Chondrocyte (in vitro differentiated cells): ENCODE data around the gene CLIC3. TPM values are rescaled to one million over a fixed set of nuclear protein-coding genes. Genes with fewer than 3 reads are reported as not detected.

Experiments
- DNase-seq: peaks from one replicate; pipeline ENCODE4 v3.0.0; 2021; ENCODE audit warnings: mixed read lengths, low spot score
- H3K27ac Mint-ChIP-seq: one replicate; pipeline ENCODE4 v1.8.0; 2021; ENCODE audit warnings: mild to moderate bottlenecking, moderate library complexity, mixed read lengths; ENCODE audit not compliant: unreplicated experiment
- H3K27me3 Mint-ChIP-seq: 2 replicates; pipeline ENCODE4 v1.8.0; 2021; ENCODE audit warnings: low read depth, mixed read lengths
- H3K36me3 Mint-ChIP-seq: 2 replicates; pipeline ENCODE4 v1.8.0; 2021; ENCODE audit warnings: low read depth, mixed read lengths
- H3K4me1 Mint-ChIP-seq: 2 replicates; pipeline ENCODE4 v1.8.0; 2021; ENCODE audit warnings: low read depth, mild to moderate bottlenecking, mixed read lengths
- H3K4me3 Mint-ChIP-seq: one replicate; pipeline ENCODE4 v1.8.0; 2021; ENCODE audit warnings: mild to moderate bottlenecking, moderate library complexity, mixed read lengths; ENCODE audit not compliant: unreplicated experiment
- H3K9me3 Mint-ChIP-seq: 2 replicates; pipeline ENCODE4 v1.8.0; 2021; ENCODE audit warnings: low read depth, mixed read lengths
- total RNA-seq: library from RNA; stranded (reverse); gene quantifications from 3 replicates; pipeline ENCODE4 v1.2.1, GENCODE V29; 2021
- TF ChIP-seq, protein P1 (sequence below): fragments of 200-600 bp; sonication (generic); IDR thresholded peaks from 2 replicates; pipeline ENCODE4 v1.5.0; 2021; ENCODE audit warnings: antibody characterized with exemption, mild to moderate bottlenecking, moderate library complexity

CLIC3 gene
- total RNA-seq, 1 donor from 2014 or later, result 5.5 TPM

DNA sequence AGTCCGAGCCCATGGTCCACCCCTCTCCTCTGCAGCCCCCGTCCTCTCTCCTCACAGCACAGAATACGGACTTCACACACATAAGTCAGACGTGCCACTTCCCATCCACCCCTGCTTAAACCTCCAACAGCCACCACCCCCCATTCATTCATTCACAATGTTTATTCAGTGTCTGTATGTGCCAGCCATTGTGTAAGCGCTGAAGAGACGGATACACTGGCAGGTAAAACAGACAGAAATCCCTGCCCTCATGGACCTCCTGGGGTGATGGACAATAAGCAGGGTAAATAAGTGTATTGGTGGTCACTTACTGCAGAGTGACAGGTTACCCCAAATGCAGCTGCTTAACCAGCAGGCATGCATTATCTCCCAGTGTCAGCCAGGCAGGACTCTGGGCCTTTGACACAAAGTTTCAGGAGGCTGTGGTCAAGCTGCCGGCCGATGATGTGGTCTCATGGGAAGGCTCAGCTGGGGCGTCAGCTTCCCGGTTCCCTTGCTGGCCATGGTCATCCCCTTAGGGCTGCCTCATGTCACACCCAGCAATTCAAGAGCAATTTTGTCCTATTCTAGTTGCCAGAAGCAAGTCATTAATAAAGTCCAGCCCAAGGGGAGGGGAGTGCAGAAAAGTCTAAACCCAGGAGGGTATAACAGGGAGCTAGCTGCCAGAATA lies 6.0 kb downstream of the CLIC3 start:
- no peaks in the 10 kb centered on the region for H3K36me3 Mint-ChIP-seq
- H3K27ac Mint-ChIP-seq, result no peak overlapping the region
- H3K9me3 Mint-ChIP-seq, result peaks cover 5% of the 10 kb centered on the region
- DNase-seq, result no peak
- TF ChIP-seq, protein P1, sequence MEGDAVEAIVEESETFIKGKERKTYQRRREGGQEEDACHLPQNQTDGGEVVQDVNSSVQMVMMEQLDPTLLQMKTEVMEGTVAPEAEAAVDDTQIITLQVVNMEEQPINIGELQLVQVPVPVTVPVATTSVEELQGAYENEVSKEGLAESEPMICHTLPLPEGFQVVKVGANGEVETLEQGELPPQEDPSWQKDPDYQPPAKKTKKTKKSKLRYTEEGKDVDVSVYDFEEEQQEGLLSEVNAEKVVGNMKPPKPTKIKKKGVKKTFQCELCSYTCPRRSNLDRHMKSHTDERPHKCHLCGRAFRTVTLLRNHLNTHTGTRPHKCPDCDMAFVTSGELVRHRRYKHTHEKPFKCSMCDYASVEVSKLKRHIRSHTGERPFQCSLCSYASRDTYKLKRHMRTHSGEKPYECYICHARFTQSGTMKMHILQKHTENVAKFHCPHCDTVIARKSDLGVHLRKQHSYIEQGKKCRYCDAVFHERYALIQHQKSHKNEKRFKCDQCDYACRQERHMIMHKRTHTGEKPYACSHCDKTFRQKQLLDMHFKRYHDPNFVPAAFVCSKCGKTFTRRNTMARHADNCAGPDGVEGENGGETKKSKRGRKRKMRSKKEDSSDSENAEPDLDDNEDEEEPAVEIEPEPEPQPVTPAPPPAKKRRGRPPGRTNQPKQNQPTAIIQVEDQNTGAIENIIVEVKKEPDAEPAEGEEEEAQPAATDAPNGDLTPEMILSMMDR, result no peak
- H3K4me1 Mint-ChIP-seq, result peaks cover 19% of the 10 kb centered on the region
- H3K27me3 Mint-ChIP-seq, result no peaks in the 10 kb centered on the region
- H3K4me3 Mint-ChIP-seq, result no peak overlapping the region

DNA sequence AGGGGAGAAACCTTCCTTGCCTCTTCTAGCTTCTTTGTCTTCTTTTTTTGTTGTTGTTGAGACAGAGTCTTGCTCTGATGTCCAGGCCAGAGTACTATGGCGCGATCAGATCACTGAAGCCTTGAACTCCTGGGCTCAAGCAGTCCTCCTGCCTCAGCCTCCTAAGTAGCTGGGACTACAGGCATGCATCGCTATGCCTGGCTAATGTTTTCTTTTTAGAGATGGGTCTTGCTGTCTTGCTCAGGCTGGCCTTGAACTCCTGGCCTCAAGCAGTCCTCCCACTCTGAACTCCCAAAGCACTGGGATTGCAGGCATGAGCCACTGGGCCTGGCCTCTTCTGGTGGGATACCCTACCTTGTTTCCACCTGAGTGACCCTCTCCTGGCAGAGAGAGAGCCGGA lies 7.5 kb downstream of the CLIC3 start:
- DNase-seq, result no peak
- TF ChIP-seq, protein P1, result no peak
- Mint-ChIP-seq H3K27ac (no peak overlapping the region), H3K4me1 (peaks cover 19% of the 10 kb centered on the region), H3K27me3 (no peaks in the 10 kb centered on the region), H3K36me3 (no peaks in the 10 kb centered on the region), H3K9me3 (peaks cover 5% of the 10 kb centered on the region), H3K4me3 (no peak overlapping the region)

DNA sequence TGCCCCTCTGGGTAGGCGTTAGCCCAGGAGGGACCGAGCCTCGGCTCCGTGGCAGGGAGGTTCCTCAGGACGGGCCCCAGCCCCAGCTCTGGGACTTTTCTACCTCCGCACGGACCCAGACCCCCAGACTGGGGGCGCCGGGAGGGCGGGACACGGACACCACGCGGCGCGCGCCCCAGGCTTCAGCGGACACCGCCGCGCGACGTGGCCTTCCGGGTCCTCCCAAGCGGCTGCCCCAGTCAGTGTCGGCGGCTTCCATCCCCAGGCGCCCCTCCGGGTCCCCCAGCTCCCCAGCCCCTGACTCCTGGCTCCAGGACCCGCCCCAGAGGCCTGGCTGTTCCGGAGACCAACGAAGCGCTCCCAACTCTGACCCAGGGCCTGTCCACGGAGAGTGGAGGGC lies 10.5 kb downstream of the CLIC3 start:
- Mint-ChIP-seq H3K27me3 (no peaks in the 10 kb centered on the region), H3K9me3 (peaks cover 4% of the 10 kb centered on the region), H3K36me3 (no peaks in the 10 kb centered on the region), H3K4me1 (no peaks in the 10 kb centered on the region), H3K27ac (no peak overlapping the region), H3K4me3 (no peak overlapping the region)
- DNase-seq, result no peak
- TF ChIP-seq, protein P1, result no peak

DNA sequence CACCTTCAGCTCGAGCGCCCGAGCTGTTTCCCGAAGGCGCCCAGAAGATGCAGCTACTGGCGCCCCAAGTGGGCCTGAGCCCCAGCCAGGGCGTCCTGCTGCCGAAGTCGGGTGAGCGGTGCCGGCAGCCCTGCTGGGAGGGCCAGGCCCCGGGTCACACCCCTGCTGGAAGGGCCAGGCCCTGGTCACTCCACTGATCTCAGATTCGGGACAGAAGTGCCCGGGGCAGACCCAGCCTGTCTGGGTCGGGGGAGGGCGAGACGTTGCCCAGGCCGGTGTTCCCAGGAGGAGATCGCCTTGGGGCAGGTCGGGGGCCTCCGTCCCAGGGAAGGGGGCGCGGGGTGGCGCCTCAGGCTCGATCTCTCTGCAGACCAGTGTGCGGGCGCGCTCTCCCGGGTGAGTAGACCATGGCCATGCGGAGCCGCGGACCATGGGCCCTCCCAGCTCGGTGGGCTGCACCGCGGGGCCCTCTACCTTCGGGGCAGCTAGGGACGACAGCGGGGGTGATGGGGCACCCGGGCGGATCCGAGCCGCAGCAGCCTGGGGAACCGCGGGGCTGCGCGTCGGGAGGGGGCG lies 11.3 kb downstream of the CLIC3 start:
- Mint-ChIP-seq H3K9me3 (no peaks in the 10 kb centered on the region), H3K27me3 (no peaks in the 10 kb centered on the region), H3K36me3 (no peaks in the 10 kb centered on the region), H3K4me3 (no peak overlapping the region), H3K4me1 (no peaks in the 10 kb centered on the region), H3K27ac (no peak overlapping the region)
- TF ChIP-seq, protein P1, result no peak
- no peak for DNase-seq

DNA sequence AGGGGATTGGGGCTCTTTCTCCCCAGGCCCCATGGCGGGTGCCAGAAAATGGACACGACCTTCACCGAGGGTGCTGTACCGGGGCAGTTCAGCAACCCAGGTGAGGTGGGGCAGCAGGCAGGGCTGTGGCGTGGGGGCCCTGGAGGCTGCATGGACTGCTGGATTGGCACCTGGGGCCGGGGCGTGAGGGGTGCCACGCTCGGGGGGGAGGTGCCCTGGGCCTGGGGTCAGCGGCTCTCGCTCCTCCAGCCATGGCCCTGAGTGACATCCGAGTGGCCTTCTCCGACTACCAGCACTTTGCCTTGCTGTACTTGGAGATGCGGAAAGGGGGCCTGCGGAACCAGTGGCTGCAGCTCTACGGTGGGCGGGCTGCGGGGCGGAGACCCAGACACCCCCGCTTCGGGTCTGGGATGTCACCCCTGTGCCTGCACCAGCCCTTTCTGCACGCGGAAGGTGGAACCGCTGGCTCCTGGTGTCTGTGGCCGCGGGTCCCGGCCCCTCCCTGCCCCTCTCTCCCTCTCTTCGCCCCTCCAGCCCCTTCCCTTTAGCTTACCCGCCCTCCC lies 11.8 kb downstream of the CLIC3 start:
- Mint-ChIP-seq H3K27me3 (no peaks in the 10 kb centered on the region), H3K4me1 (no peaks in the 10 kb centered on the region), H3K36me3 (no peaks in the 10 kb centered on the region), H3K27ac (no peak overlapping the region), H3K4me3 (no peak overlapping the region), H3K9me3 (no peaks in the 10 kb centered on the region)
- TF ChIP-seq, protein P1, result no peak
- DNase-seq, result no peak
